ENCODE results near the gene ZNF768.

The ZNF768 gene

GRCh38 chr16:30553393-30553899 lies 27.1 kb upstream of the ZNF768 start:
- in situ Hi-C loops (cut with HindIII; ENCODE audit: low pct_ligation_motif_present, low sequenced_read_pairs) = no loop called here
- Histone ChIP-seq H3K4me3 (ENCODE audit: low read depth, low read length) (no peak overlapping the region), H3K36me3 (replicated peaks) (peaks cover 7% of the 10 kb centered on the region), H3K27me3 (replicated peaks) (no peaks in the 10 kb centered on the region), H3K27ac (no peak overlapping the region)
- DNase-seq = no peak
- no peak for TF ChIP-seq CTCF (IDR thresholded peaks at IDR 0.05; ENCODE audit: low read depth, low read length, missing control alignments)

- in situ Hi-C loops (cut with HindIII; ENCODE audit: low pct_ligation_motif_present, low sequenced_read_pairs) = no loop called here
- H3K36me3 ChIP-seq (replicated peaks) = peaks cover 7% of the 10 kb centered on the region
- no peak overlapping the region for H3K27ac ChIP-seq
- TF ChIP-seq CTCF (IDR thresholded peaks at IDR 0.05; ENCODE audit: low read depth, low read length, missing control alignments) = no peak
- H3K27me3 ChIP-seq (replicated peaks) = no peaks in the 10 kb centered on the region
- no peak for DNase-seq
- H3K4me3 ChIP-seq (ENCODE audit: low read depth, low read length) = no peak overlapping the region
These were observed 26.6 kb upstream of the ZNF768 start for GRCh38 chr16:30552956-30553355.

- Histone ChIP-seq H3K27me3 (replicated peaks) (no peaks in the 10 kb centered on the region), H3K27ac (no peak overlapping the region), H3K36me3 (replicated peaks) (peaks cover 7% of the 10 kb centered on the region), H3K4me3 (ENCODE audit: low read depth, low read length) (no peak overlapping the region)
- in situ Hi-C loops (cut with HindIII; ENCODE audit: low pct_ligation_motif_present, low sequenced_read_pairs) = no loop called here
- DNase-seq = no peak
- no peak for TF ChIP-seq CTCF (IDR thresholded peaks at IDR 0.05; ENCODE audit: low read depth, low read length, missing control alignments)
These were observed 25.4 kb upstream of the ZNF768 start for GRCh38 chr16:30551781-30552180.

- no peaks in the 10 kb centered on the region for H3K27me3 ChIP-seq (replicated peaks)
- no peaks in the 10 kb centered on the region for H3K36me3 ChIP-seq (replicated peaks)
- no peak for TF ChIP-seq CTCF (IDR thresholded peaks at IDR 0.05; ENCODE audit: low read depth, low read length, missing control alignments)
- no peak overlapping the region for H3K4me3 ChIP-seq (ENCODE audit: low read depth, low read length)
- in situ Hi-C loops (cut with HindIII; ENCODE audit: low pct_ligation_motif_present, low sequenced_read_pairs) = no loop called here
- DNase-seq = no peak
- no peak overlapping the region for H3K27ac ChIP-seq
These were observed 22.3 kb upstream of the ZNF768 start for GRCh38 chr16:30548416-30549253.

GRCh38 chr16:30546115-30546514 lies 19.7 kb upstream of the ZNF768 start:
- Histone ChIP-seq H3K27me3 (replicated peaks) (no peaks in the 10 kb centered on the region), H3K36me3 (replicated peaks) (no peaks in the 10 kb centered on the region), H3K27ac (no peak overlapping the region), H3K4me3 (ENCODE audit: low read depth, low read length) (no peak overlapping the region)
- no peak for DNase-seq
- no peak for TF ChIP-seq CTCF (IDR thresholded peaks at IDR 0.05; ENCODE audit: low read depth, low read length, missing control alignments)
- in situ Hi-C loops (cut with HindIII; ENCODE audit: low pct_ligation_motif_present, low sequenced_read_pairs) = no loop called here
